Type B pancreatic cell (in vitro differentiated cells): ENCODE data around the gene MICAL2. TPM values are rescaled to one million over a fixed set of nuclear protein-coding genes. Genes with fewer than 3 reads are reported as not detected.

ENCODE experiments used
- DNase-seq: peaks from one replicate; pipeline ENCODE4 v3.0.0; 2021; ENCODE audit warnings: mixed read lengths; ENCODE audit not compliant: unreplicated experiment; ENCODE audit errors: extremely low spot score
- H3K27ac Mint-ChIP-seq: 2 replicates; pipeline ENCODE4 v1.8.0; 2021; ENCODE audit warnings: mild to moderate bottlenecking, mixed read lengths
- H3K27me3 Mint-ChIP-seq: 2 replicates; pipeline ENCODE4 v1.8.0; 2021; ENCODE audit warnings: mixed read lengths
- H3K36me3 Mint-ChIP-seq: 2 replicates; pipeline ENCODE4 v1.8.0; 2021; ENCODE audit warnings: mixed read lengths
- H3K4me1 Mint-ChIP-seq: one replicate; pipeline ENCODE4 v1.8.0; 2021; ENCODE audit warnings: mixed read lengths; ENCODE audit not compliant: unreplicated experiment
- H3K4me3 Mint-ChIP-seq: 2 replicates; pipeline ENCODE4 v1.8.0; 2021; ENCODE audit warnings: mild to moderate bottlenecking, mixed read lengths
- H3K9me3 Mint-ChIP-seq: 2 replicates; pipeline ENCODE4 v1.8.0; 2021; ENCODE audit warnings: mixed read lengths
- total RNA-seq: library from RNA; stranded (reverse); gene quantifications from 2 replicates; pipeline ENCODE4 v1.2.1, GENCODE V29; 2021; ENCODE audit warnings: low replicate concordance
- TF ChIP-seq, protein P1 (sequence below): fragments of 200-600 bp; sonication (generic); conservative IDR thresholded peaks from 2 replicates; pipeline ENCODE4 v1.5.0; 2021; ENCODE audit warnings: antibody characterized with exemption, mild to moderate bottlenecking

Gene MICAL2
- total RNA-seq, 1 donor from 2014 or later, result 38.0 TPM

GRCh38 chr11:12249590-12250260, 139.3 kb downstream of the MICAL2 start:
- H3K9me3 Mint-ChIP-seq, result no peaks in the 10 kb centered on the region
- no peaks in the 10 kb centered on the region for H3K27me3 Mint-ChIP-seq
- H3K27ac Mint-ChIP-seq, result peak overlapping the region; percentile 68
- H3K4me3 Mint-ChIP-seq, result no peak overlapping the region
- TF ChIP-seq, protein P1, sequence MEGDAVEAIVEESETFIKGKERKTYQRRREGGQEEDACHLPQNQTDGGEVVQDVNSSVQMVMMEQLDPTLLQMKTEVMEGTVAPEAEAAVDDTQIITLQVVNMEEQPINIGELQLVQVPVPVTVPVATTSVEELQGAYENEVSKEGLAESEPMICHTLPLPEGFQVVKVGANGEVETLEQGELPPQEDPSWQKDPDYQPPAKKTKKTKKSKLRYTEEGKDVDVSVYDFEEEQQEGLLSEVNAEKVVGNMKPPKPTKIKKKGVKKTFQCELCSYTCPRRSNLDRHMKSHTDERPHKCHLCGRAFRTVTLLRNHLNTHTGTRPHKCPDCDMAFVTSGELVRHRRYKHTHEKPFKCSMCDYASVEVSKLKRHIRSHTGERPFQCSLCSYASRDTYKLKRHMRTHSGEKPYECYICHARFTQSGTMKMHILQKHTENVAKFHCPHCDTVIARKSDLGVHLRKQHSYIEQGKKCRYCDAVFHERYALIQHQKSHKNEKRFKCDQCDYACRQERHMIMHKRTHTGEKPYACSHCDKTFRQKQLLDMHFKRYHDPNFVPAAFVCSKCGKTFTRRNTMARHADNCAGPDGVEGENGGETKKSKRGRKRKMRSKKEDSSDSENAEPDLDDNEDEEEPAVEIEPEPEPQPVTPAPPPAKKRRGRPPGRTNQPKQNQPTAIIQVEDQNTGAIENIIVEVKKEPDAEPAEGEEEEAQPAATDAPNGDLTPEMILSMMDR, result no peak
- no peaks in the 10 kb centered on the region for H3K36me3 Mint-ChIP-seq
- no peak for DNase-seq
- H3K4me1 Mint-ChIP-seq, result peaks cover 21% of the 10 kb centered on the region

GRCh38 chr11:12251666-12252560, 141.5 kb downstream of the MICAL2 start:
- no peak for DNase-seq
- H3K36me3 Mint-ChIP-seq, result no peaks in the 10 kb centered on the region
- H3K4me1 Mint-ChIP-seq, result peaks cover 25% of the 10 kb centered on the region
- H3K27me3 Mint-ChIP-seq, result no peaks in the 10 kb centered on the region
- H3K9me3 Mint-ChIP-seq, result no peaks in the 10 kb centered on the region
- TF ChIP-seq, protein P1, result no peak
- no peak overlapping the region for H3K27ac Mint-ChIP-seq
- H3K4me3 Mint-ChIP-seq, result no peak overlapping the region

- H3K9me3 Mint-ChIP-seq, result no peaks in the 10 kb centered on the region
- H3K4me1 Mint-ChIP-seq, result peaks cover 11% of the 10 kb centered on the region
- no peak overlapping the region for H3K4me3 Mint-ChIP-seq
- no peaks in the 10 kb centered on the region for H3K36me3 Mint-ChIP-seq
- TF ChIP-seq, protein P1, result no peak
- no peak for DNase-seq
- H3K27me3 Mint-ChIP-seq, result no peaks in the 10 kb centered on the region
- peak overlapping the region; percentile 59 for H3K27ac Mint-ChIP-seq
Measured at GRCh38 chr11:12253843-12254281, 143.5 kb downstream of the MICAL2 start.

DNA sequence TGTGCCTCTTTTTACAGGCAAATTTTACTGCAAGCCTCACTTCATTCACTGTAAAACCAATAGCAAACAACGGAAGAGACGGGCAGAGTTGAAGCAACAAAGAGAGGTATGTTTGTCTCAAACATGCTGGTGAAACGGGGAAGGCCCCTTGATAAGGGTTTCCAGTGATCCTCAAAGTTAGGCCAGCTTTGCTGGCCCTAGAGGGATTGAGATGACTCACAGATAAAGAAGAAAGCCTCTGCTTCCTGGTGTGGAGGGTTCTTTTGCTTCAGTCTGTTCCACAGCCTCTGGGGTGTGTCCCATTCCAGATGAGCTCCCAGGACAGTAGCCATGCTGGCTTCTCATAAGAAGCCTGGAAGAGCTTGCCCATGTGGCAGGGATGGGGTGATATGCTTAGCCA, 148.1 kb downstream of the MICAL2 start:
- H3K27me3 Mint-ChIP-seq, result no peaks in the 10 kb centered on the region
- no peak overlapping the region for H3K4me3 Mint-ChIP-seq
- no peaks in the 10 kb centered on the region for H3K36me3 Mint-ChIP-seq

DNA sequence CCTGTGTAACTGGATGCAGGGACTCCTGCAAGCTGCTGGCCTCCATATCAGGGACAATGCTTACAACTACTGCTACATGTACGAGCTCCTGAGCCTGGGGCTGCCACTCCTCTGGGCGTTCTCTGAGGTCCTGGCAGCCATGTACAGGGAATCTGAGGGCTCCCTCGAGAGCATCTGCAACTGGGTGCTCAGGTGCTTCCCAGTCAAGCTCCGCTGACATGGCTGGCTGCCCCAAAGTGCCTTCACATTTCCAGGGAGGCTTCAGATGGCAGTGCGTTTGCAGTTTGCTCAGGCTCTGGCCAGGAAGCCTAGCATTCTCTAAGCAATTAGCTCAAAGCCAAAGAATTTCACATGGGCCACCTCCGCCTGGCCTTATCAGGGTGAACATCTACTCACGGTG, 149.6 kb downstream of the MICAL2 start:
- TF ChIP-seq, protein P1, result no peak
- Mint-ChIP-seq H3K4me3 (no peak overlapping the region), H3K36me3 (no peaks in the 10 kb centered on the region), H3K9me3 (no peaks in the 10 kb centered on the region), H3K27ac (no peak overlapping the region), H3K4me1 (peaks cover 10% of the 10 kb centered on the region), H3K27me3 (no peaks in the 10 kb centered on the region)
- no peak for DNase-seq

More for the DNA sequence above, 148.1 kb downstream of the MICAL2 start:
- Mint-ChIP-seq H3K27ac (peak overlapping the region; percentile 55), H3K4me1 (peaks cover 8% of the 10 kb centered on the region), H3K9me3 (no peaks in the 10 kb centered on the region)
- TF ChIP-seq, protein P1, result no peak
- no peak for DNase-seq
